ENCODE measurements around the gene UNC13A.

Gene UNC13A

DNA sequence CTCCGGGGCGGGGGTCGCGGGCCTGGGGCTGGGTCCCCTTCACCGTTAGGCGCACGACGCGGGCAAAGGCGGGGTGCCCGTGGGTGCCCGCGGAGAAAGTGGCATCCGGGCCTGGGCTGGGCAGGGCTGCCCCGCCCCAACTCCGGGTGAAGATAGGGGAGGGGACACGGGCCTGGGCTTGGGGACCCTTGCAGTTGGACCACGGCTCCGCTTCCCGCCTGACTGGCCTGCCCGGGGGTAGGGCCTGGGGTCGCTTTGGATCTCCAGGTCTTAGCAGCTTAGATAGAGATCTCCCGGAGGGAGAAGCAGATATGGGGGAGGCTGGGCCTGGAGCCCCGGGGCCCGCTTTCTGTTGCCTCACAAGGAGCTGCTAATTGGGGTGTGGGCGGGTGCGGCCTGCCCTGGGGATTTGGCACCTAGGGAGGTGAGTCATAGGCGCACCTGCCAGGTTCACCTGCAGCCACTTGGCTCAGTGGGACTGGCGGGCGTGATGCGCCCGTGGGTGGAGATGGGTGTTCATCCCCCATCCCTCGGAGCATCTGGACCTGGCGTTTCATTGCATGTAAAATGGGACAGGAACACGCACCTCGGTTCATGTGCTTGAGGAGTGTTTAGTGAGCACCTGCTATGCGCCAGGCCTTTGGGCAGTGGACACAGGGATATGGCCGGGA is 31.7 kb upstream of the UNC13A start:
- peak overlapping the region; percentile 87 for H3K27ac ChIP-seq
- no peak for TF ChIP-seq CTCF (conservative IDR thresholded peaks at IDR 0.05)

GRCh38 chr19:17718947-17719711 is 31.0 kb upstream of the UNC13A start, which contains the start of gene MAP1S:
Gene MAP1S, plus strand, starts transcription at chr19:17719480. Its CDS starts 23 bp downstream, at chr19:17719503.
- no peak for TF ChIP-seq CTCF (conservative IDR thresholded peaks at IDR 0.05)
- peak within 1 kb of the TSS; percentile 87 for H3K27ac ChIP-seq

DNA sequence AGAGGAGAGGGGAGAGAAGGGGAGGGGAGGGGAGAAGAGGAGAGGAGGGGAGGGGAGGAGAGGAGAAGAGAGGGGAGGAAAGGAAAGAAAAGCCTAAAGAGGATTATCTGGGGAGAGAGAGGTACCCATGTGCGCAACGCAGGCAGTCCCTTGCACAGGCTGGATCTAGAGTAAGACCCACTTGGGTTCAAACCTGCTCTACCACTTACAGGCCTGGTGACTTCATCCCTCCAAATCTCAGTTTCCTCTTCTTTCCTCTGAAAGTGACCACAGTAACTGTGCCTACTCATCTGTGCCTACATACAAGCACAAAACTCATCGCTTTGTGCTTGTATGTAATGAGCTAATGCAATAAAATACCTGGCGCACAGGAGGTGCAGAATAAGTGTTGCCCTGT is 30.4 kb upstream of the UNC13A start:
- H3K27ac ChIP-seq = peak overlapping the region; percentile 87; the same call in 1 of the 2 replicates
- TF ChIP-seq CTCF (conservative IDR thresholded peaks at IDR 0.05) = no peak

GRCh38 chr19:17716309-17716929 is 28.3 kb upstream of the UNC13A start:
- H3K27ac ChIP-seq = no peak overlapping the region
- no peak; the same call in 1 of the 2 replicates for TF ChIP-seq CTCF (conservative IDR thresholded peaks at IDR 0.05)

- no peak for TF ChIP-seq CTCF (conservative IDR thresholded peaks at IDR 0.05)
- no peak overlapping the region for H3K27ac ChIP-seq
Measured at GRCh38 chr19:17711851-17712250, 23.7 kb upstream of the UNC13A start.

DNA sequence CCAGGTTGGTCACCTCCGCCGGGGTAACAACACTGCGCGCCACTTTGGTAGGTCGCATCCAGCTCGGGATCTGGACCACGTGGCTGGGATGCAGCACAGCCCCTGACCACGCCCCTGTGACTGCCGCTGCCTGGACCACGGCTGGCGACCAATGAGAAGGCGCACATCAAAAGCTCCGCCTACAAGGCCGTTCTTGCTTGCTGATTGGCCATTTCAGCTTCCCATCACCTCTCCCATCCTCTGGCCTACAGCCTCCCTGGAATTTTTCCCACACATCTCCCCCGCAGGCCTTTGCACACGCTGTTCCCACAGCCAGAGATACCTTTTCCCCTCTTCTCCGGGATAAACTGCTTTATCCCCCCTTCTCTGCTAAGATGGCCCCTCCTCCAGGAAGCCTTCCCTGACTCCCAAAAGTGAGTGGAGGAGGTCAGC is 18.6 kb upstream of the UNC13A start:
- TF ChIP-seq CTCF (conservative IDR thresholded peaks at IDR 0.05) = no peak
- H3K27ac ChIP-seq = no peak overlapping the region

- no peak; the same call in 1 of the 2 replicates for TF ChIP-seq CTCF (conservative IDR thresholded peaks at IDR 0.05)
- H3K27ac ChIP-seq = no peak overlapping the region
Measured at GRCh38 chr19:17703824-17704463, 15.8 kb upstream of the UNC13A start.

All from VCaP (cell line).